Muscle layer of duodenum (tissue), 2 donors: ENCODE measurements around the gene ARMC10.
"Not testable (repeated sequence)": the region's sequence is repeated elsewhere in the genome, so short reads cannot be mapped to it uniquely, and the experiment has no call there.

Experiments used
- H3K27ac ChIP-seq: one replicate; pipeline ENCODE4 v1.7.0; 2013; ENCODE audit warnings: mild to moderate bottlenecking, low read length
- H3K27me3 ChIP-seq: one replicate; pipeline ENCODE4 v1.7.0; 2013; ENCODE audit warnings: low read depth, mild to moderate bottlenecking, control low read depth, low read length
- H3K36me3 ChIP-seq, 2 donors: one replicate each; pipeline ENCODE4 v1.7.0; 2013; ENCODE audit warnings: low read length in 2 of 2, control low read depth in 1 of 2, mild to moderate bottlenecking in 1 of 2; ENCODE audit not compliant: insufficient read depth in 2 of 2, control insufficient read depth in 1 of 2
- H3K4me1 ChIP-seq, 2 donors: one replicate each; pipeline ENCODE4 v1.7.0; 2013; ENCODE audit warnings: low read length in 2 of 2, mild to moderate bottlenecking in 2 of 2, control low read depth in 1 of 2, moderate library complexity in 1 of 2; ENCODE audit not compliant: insufficient read depth in 2 of 2, control insufficient read depth in 1 of 2
- H3K4me3 ChIP-seq, 2 donors: one replicate each; pipeline ENCODE4 v1.7.0; 2013; ENCODE audit warnings: low read length in 2 of 2, low read depth in 1 of 2, mild to moderate bottlenecking in 1 of 2
- H3K9me3 ChIP-seq, 2 donors: one replicate each; pipeline ENCODE4 v1.7.0; 2013; ENCODE audit warnings: low read length in 2 of 2, control low read depth in 1 of 2, mild to moderate bottlenecking in 1 of 2; ENCODE audit not compliant: control insufficient read depth in 1 of 2
- donor health status: healthy.

The ARMC10 gene

GRCh38 chr7:103058122-103058521, 16.8 kb upstream of the ARMC10 start:
- no peaks in the 10 kb centered on the region for H3K27me3 ChIP-seq
- H3K27ac ChIP-seq: no peak overlapping the region
- H3K4me3 ChIP-seq: no peak overlapping the region
- no peaks in the 10 kb centered on the region for H3K9me3 ChIP-seq
- H3K36me3 ChIP-seq: no peaks in the 10 kb centered on the region
- no peaks in the 10 kb centered on the region for H3K4me1 ChIP-seq

- H3K27ac ChIP-seq: no peak overlapping the region
- no peaks in the 10 kb centered on the region for H3K4me1 ChIP-seq
- H3K9me3 ChIP-seq: no peaks in the 10 kb centered on the region
- no peaks in the 10 kb centered on the region for H3K36me3 ChIP-seq
- H3K4me3 ChIP-seq: no peak overlapping the region
- no peaks in the 10 kb centered on the region for H3K27me3 ChIP-seq
Observed at GRCh38 chr7:103059471-103059870, 15.5 kb upstream of the ARMC10 start.

GRCh38 chr7:103063895-103064294, 11.0 kb upstream of the ARMC10 start:
- H3K27ac ChIP-seq: no peak overlapping the region
- no peaks in the 10 kb centered on the region for H3K4me1 ChIP-seq
- no peaks in the 10 kb centered on the region for H3K27me3 ChIP-seq
- no peaks in the 10 kb centered on the region for H3K36me3 ChIP-seq
- no peak overlapping the region for H3K4me3 ChIP-seq
- H3K9me3 ChIP-seq: no peaks in the 10 kb centered on the region

- no peak overlapping the region for H3K27ac ChIP-seq
- no peaks in the 10 kb centered on the region for H3K4me1 ChIP-seq
- no peaks in the 10 kb centered on the region for H3K27me3 ChIP-seq
- H3K36me3 ChIP-seq: no peaks in the 10 kb centered on the region
- no peak overlapping the region for H3K4me3 ChIP-seq
- H3K9me3 ChIP-seq: no peaks in the 10 kb centered on the region
Observed at GRCh38 chr7:103065667-103066066, 9.3 kb upstream of the ARMC10 start.

GRCh38 chr7:103068414-103069403, 6.2 kb upstream of the ARMC10 start:
- H3K36me3 ChIP-seq: no peaks in the 10 kb centered on the region
- no peak overlapping the region for H3K4me3 ChIP-seq
- H3K27me3 ChIP-seq: no peaks in the 10 kb centered on the region
- peaks cover 0 to 1% of the 10 kb centered on the region in 2 donors for H3K4me1 ChIP-seq
- H3K9me3 ChIP-seq: no peaks in the 10 kb centered on the region
- no peak overlapping the region for H3K27ac ChIP-seq

- Histone ChIP-seq H3K36me3 (no peaks in the 10 kb centered on the region), H3K4me3 (no peak overlapping the region), H3K9me3 (no peaks in the 10 kb centered on the region), H3K27me3 (no peaks in the 10 kb centered on the region), H3K4me1 (peaks cover 3 to 7% of the 10 kb centered on the region in 2 donors), H3K27ac (no peak overlapping the region)
Observed at GRCh38 chr7:103071000-103071399, 3.9 kb upstream of the ARMC10 start.

GRCh38 chr7:103073989-103074518, 886 bp upstream of the ARMC10 start:
- Histone ChIP-seq H3K27ac (peak overlapping the region; percentile 80), H3K36me3 (no peaks in the 10 kb centered on the region), H3K4me1 (peaks cover 6 to 22% of the 10 kb centered on the region in 2 donors), H3K9me3 (no peaks in the 10 kb centered on the region), H3K27me3 (no peaks in the 10 kb centered on the region), H3K4me3 (peak overlapping the region; percentile 83 to 98)

GRCh38 chr7:103075337-103075918, 488 bp downstream of the ARMC10 start:
- Histone ChIP-seq H3K27me3 (no peaks in the 10 kb centered on the region), H3K4me1 (peaks cover 6 to 22% of the 10 kb centered on the region in 2 donors), H3K9me3 (no peaks in the 10 kb centered on the region), H3K36me3 (no peaks in the 10 kb centered on the region), H3K4me3 (peak overlapping the region; percentile 83 to 95), H3K27ac (peak overlapping the region; percentile 88)

GRCh38 chr7:103076764-103077163, 1.8 kb downstream of the ARMC10 start:
- Histone ChIP-seq H3K9me3 (no peaks in the 10 kb centered on the region), H3K4me3 (no peak overlapping the region), H3K27me3 (no peaks in the 10 kb centered on the region), H3K36me3 (no peaks in the 10 kb centered on the region), H3K27ac (no peak overlapping the region), H3K4me1 (peaks cover 6 to 22% of the 10 kb centered on the region in 2 donors)

- Histone ChIP-seq H3K36me3 (no peaks in the 10 kb centered on the region), H3K9me3 (no peaks in the 10 kb centered on the region), H3K27me3 (no peaks in the 10 kb centered on the region), H3K27ac (no peak overlapping the region), H3K4me1 (peaks cover 6 to 22% of the 10 kb centered on the region in 2 donors), H3K4me3 (no peak overlapping the region)
Observed at GRCh38 chr7:103077318-103077717, 2.4 kb downstream of the ARMC10 start.

- H3K36me3 ChIP-seq, H3K27me3 ChIP-seq: not testable (repeated sequence)
Observed at GRCh38 chr7:103078226-103078625, 3.3 kb downstream of the ARMC10 start.

More at GRCh38 chr7:103078226-103078625, 3.3 kb downstream of the ARMC10 start:
- not testable (repeated sequence) for H3K27ac ChIP-seq, H3K9me3 ChIP-seq, H3K4me3 ChIP-seq
- H3K4me1 ChIP-seq: peaks cover 6 to 22% of the 10 kb centered on the region in 2 donors
